Kidney epithelial cell (primary cell): ENCODE results near the gene LRRFIP1. TPM values are rescaled to one million over a fixed set of nuclear protein-coding genes. Genes with fewer than 3 reads are reported as not detected.
A peak's percentile ranks its signal among the peaks of the same experiment; 100 is the strongest.

Experiments used
- DNase-seq: peaks from one replicate; pipeline ENCODE4 v3.0.0-alpha.2; 2010; ENCODE audit warnings: low read depth
- H3K27me3 ChIP-seq: 2 replicates; pipeline ENCODE4 v1.6.0; 2011; ENCODE audit warnings: low read length; ENCODE audit not compliant: control insufficient read depth, insufficient read depth
- H3K36me3 ChIP-seq: 2 replicates; pipeline ENCODE4 v1.5.1; 2011; ENCODE audit warnings: low read length; ENCODE audit not compliant: control insufficient read depth, insufficient read depth
- H3K4me3 ChIP-seq: 2 replicates; pipeline ENCODE4 v1.5.1; 2011; ENCODE audit warnings: low read depth, mild to moderate bottlenecking, control low read depth, low read length
- total RNA-seq: library from RNA; depleted of rRNA; stranded (reverse); fragments of >200 nt; gene quantifications from 2 replicates; pipeline ENCODE4 v1.2.3, GENCODE V29; 2015
- TF ChIP-seq, protein P1 (sequence below): IDR thresholded peaks from 2 replicates; pipeline ENCODE4 v1.5.1; 2011; ENCODE audit warnings: mild to moderate bottlenecking, moderate library complexity, low read length, control low read depth, inconsistent platforms; ENCODE audit not compliant: insufficient read depth, poor library complexity, severe bottlenecking

LRRFIP1 gene
- total RNA-seq, 1 donor from 2014 or later: 97.5 TPM

DNA sequence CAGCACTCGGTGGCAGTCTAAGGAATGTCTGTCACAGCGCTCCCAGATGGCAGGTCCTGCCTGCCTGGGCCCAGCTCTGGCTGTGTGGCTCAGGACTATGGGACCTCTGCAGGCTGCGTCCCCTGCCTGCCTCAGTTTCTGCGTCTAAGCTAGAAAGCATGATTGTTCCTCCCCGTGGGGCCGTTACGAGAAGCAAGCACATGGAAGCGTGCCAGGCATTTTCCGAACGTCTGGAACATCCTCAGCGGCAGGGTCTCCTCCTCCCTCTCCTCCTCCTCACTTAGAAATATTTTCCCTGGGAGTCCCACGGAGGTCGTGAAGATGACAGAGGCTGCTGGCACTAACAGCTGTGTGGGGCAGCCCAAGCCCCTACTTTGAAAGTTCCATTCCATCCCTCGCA is 43.3 kb downstream of the LRRFIP1 start:
- Histone ChIP-seq H3K4me3 (no peak overlapping the region), H3K36me3 (peaks cover 3% of the 10 kb centered on the region), H3K27me3 (no peaks in the 10 kb centered on the region)
- no peak for DNase-seq
- TF ChIP-seq, protein P1, sequence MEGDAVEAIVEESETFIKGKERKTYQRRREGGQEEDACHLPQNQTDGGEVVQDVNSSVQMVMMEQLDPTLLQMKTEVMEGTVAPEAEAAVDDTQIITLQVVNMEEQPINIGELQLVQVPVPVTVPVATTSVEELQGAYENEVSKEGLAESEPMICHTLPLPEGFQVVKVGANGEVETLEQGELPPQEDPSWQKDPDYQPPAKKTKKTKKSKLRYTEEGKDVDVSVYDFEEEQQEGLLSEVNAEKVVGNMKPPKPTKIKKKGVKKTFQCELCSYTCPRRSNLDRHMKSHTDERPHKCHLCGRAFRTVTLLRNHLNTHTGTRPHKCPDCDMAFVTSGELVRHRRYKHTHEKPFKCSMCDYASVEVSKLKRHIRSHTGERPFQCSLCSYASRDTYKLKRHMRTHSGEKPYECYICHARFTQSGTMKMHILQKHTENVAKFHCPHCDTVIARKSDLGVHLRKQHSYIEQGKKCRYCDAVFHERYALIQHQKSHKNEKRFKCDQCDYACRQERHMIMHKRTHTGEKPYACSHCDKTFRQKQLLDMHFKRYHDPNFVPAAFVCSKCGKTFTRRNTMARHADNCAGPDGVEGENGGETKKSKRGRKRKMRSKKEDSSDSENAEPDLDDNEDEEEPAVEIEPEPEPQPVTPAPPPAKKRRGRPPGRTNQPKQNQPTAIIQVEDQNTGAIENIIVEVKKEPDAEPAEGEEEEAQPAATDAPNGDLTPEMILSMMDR: no peak

DNA sequence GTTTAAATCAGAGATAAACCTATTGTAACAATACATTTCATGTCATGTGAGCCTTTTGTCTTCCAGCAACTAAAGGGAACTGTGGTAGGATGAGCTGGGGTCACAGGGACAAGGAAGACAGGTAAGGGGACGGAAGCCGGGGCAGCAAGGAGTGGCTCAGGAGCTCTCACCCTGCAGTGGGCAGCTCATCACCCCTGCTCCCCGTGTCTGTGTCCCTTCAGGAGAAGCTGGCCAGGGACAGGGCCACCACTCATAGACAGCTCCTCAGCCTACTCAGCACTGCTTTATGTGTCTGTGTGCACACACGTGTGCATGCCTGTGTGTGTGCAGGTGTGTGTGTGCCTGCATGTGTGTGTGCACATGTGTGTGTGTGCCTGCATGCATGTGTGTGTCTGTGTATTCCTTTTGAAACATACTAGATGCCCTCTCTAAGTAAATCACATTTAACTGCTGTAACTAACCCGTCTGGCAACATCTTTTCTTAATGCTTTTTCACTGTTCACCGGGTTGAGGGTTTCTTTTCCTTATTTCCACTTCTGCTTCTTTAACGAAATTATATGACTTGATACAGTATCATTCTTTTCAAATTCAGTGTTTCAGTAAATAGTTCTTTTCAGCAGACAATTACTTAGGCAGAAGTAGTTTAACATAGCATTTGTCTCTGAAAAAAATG is 44.2 kb downstream of the LRRFIP1 start:
- no peak for DNase-seq
- TF ChIP-seq, protein P1: no peak
- H3K4me3 ChIP-seq: no peak overlapping the region
- peaks cover 3% of the 10 kb centered on the region for H3K36me3 ChIP-seq
- no peaks in the 10 kb centered on the region for H3K27me3 ChIP-seq

DNA sequence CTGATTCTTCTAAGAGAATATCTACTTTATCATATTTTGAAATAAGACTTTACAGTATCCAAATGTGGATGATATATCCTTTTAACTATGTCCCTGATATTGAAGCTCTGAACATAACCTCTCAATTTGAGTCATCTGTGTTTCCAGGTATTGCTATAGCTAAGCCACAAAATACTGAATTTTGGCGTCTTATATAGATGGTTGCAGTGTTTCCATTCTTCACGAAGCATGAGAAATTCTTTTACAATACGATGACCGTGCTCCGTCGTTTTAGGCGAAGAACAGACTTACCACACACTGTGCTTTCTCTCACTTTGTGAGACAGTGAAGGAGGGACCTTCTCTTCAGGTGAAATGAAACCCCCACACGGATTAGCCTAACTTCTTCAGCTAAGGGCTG is 45.3 kb downstream of the LRRFIP1 start:
- TF ChIP-seq, protein P1: no peak

DNA sequence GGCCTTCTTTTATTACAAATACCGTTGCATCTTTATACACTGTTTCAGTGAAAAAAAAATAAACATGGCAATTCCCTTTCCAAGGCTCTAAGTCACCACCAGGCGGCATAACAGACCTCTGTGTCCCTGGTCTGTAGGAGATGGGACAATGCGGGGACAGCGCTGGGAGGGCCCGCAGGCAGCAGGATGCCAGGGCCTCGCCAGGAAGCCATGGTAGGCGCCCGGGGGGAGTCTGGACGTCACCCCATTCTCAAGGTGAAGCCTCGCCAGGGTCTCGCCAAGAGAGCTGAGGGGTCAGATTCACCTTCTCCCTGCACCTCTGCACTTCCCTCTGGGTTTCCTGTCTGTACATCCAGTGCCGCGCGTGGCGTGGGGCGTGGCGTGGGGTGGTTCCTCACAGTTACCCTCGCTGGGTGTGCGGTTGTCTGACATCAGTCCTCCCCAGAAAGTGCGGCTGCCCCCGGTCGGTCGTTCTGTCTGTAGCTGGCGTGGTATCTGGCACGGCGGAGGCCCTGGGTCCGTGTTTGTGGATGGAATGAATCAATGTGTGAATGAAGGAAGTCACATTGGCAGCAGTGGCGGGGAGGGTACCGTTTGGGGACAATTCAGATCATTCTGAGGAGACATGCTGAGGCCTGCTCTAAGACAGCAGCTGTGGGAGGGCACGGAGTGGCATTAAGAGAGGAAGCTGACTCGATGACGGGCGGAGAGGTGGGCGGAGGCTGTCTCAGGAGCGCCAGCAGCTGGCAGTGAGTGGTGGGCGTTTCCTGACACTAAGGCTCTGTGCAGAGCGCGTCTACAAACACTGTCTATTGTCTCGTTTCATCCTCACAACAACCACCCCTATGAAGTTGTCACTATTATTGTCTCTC is 46.0 kb downstream of the LRRFIP1 start:
- TF ChIP-seq, protein P1: peak; percentile 74
- no peak for DNase-seq
- peaks cover 3% of the 10 kb centered on the region for H3K36me3 ChIP-seq
- no peak overlapping the region for H3K4me3 ChIP-seq
- H3K27me3 ChIP-seq: no peaks in the 10 kb centered on the region

More for the DNA sequence above, 45.3 kb downstream of the LRRFIP1 start:
- no peaks in the 10 kb centered on the region for H3K27me3 ChIP-seq
- H3K36me3 ChIP-seq: peaks cover 3% of the 10 kb centered on the region
- DNase-seq: no peak
- no peak overlapping the region for H3K4me3 ChIP-seq

DNA sequence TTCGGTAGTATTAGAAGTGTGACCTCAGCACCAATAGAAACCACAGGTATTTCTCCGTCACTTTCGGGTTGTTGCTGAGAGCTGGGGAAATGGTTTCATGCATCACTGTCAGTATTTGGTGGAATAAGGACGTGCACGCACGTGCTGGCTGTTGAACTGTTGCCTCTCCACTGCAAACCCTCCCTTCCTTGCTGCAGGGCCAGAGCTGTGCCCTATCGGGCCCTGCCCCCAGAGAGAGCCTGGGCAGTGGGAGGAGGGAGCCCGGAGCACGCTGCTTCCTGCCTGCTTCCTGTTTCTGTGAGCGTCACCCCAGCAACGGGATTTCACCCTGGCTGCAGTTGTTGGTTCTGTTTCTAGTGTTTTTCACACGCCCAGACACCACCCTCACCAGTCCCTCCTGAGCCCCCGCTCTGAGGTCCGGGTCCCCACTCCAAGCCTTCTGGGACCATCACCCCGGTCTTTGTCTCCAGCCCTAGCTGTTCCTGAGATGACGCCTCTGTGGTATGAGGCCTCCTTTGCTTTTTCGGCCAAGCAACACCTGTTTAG is 47.4 kb downstream of the LRRFIP1 start:
- Histone ChIP-seq H3K36me3 (peaks cover 3% of the 10 kb centered on the region), H3K4me3 (peak overlapping the region; percentile 19), H3K27me3 (no peaks in the 10 kb centered on the region)
- DNase-seq: peak; percentile 70
- TF ChIP-seq, protein P1: no peak
